Fibroblast of villous mesenchyme (primary cell): ENCODE measurements around the gene DEPDC7. TPM values are rescaled to one million over a fixed set of nuclear protein-coding genes. Genes with fewer than 3 reads are reported as not detected.
"Not testable (repeated sequence)": the region's sequence is repeated elsewhere in the genome, so short reads cannot be mapped to it uniquely, and the experiment has no call there.

Source experiments
- DNase-seq: peaks from one replicate; pipeline ENCODE4 v3.0.0-alpha.2; 2010; ENCODE audit warnings: low read depth
- H3K4me3 ChIP-seq: 2 replicates; pipeline ENCODE4 v1.5.1; 2011; ENCODE audit warnings: low read depth, mild to moderate bottlenecking, low read length
- CTCF ChIP-seq: IDR thresholded peaks from 2 replicates; pipeline ENCODE4 v1.5.1; 2012; ENCODE audit warnings: low read depth, mild to moderate bottlenecking, low read length; ENCODE audit not compliant: insufficient read depth
- total RNA-seq: library from RNA; depleted of rRNA; stranded (reverse); fragments of >200 nt; gene quantifications from 2 replicates; pipeline ENCODE4 v1.2.3, GENCODE V29; 2012

DEPDC7 gene
- total RNA-seq, result 7.7 and 11.7 TPM in 2 replicates

DNA sequence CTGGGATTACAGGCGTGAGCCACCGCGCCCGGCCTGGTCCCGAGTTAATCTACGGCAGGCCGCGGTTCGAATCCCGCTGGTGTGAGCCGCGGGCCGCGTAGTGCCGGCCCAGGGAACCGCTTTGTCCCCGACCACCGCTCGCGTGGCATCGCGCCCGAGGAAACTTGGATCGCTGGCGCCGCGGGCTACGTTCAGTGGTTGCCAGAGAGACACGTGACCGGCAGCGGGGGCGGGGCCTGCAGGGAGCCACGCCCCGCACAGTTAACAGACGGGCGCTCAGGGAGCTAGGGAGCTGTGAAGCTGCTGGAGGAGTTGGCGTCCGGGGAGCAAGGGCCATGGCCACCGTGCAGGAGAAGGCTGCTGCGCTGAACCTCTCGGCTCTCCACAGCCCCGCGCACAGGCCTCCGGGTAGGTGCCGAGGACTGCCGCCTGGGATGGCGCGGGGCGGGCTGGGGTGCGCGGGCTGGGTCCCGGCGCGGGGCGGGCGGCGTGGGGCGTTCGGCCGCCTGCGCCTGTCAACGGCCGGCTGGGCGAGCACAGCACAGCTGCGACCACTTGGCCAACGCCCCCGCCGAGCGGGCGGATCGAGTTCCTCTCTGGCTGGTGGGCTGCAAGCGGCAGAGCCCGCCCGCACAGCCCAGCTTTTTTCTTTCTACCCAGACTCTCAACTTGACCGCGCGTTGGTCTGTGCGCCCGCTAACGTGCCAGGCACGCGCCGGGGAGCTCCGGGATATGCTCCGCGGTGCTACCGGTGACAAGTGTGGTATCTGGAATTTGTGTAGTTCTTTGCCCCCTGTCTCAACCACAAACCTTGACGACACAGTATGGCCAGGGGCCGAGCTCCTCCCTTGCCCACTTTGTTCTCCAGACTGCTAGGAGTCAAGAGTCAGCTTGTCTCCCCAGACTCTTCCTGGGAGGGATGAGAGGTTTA, at the start of gene DEPDC7:
Gene DEPDC7 (plus strand): TSS at position 258 of the 931 bp plus-strand sequence. CDS start 78 bp downstream, at position 336.
- peak; percentile 86 for DNase-seq
- peak within 1 kb of the TSS; percentile 54 for H3K4me3 ChIP-seq
- no peak for TF ChIP-seq CTCF

DNA sequence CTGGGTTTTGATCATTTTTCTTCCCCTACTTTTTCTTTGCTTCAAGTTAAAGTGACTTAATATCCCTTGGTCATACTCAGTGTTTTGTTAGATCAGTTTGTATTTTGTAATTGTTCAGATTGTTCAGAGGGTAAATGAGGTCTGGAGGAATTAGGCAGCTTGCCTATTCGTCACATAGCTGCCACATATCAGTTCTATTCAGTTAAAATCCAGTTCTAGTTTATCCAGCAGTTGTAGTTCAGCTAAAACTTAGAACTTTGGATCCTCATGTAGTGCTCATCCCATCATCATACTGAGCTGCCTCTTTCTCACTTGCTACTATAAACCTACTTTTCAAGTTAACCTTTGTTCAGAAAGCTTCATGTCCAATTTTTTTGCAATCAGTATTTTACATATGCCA, 47.1 kb upstream of the DEPDC7 start:
- DNase-seq, result no peak
- TF ChIP-seq CTCF, result no peak
- no peak overlapping the region for H3K4me3 ChIP-seq

DNA sequence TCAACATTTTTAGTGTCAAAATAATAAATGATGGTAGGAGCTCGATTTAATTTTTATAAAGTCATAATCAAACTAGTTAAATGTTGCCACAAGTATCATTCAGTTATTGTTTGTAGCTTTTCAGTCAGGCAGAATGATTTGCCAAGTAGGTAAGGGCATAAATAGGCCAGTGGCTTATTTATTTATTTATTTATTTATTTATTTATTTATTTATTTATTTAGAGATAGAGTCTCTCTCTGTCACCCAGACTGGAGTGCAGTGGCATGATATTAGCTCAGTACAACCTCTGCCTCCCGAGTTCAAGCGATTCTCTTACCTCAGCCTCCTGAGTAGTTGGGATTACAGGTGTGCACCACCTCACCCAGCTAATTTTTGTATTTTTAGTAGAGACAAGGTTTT, 43.4 kb upstream of the DEPDC7 start:
- H3K4me3 ChIP-seq, DNase-seq: not testable (repeated sequence)

- TF ChIP-seq CTCF, result no peak
- no peak for DNase-seq
- H3K4me3 ChIP-seq, result no peak overlapping the region
Observed at GRCh38 chr11:32972781-32973180, 42.9 kb upstream of the DEPDC7 start.

DNA sequence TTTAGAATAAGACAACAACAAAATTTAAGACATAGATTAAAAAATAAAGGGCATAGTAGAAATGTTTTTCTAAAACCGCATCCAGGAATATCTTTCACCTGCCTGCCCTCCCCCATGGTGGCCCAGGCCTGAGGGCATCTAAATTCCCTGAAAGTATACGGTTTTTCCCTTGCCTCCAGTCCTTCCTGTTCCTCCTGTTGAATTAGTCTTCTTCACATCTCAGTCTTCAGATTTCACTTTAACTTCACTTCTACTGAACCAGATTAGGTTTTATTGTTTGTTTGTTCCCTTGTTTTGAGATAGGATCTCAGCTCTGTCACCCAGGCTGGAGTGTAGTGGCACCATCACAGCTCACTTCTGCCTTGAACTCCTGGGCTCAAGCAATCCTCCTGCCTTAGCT, 33.1 kb upstream of the DEPDC7 start:
- H3K4me3 ChIP-seq, result no peak overlapping the region
- DNase-seq, result no peak
- no peak for TF ChIP-seq CTCF

DNA sequence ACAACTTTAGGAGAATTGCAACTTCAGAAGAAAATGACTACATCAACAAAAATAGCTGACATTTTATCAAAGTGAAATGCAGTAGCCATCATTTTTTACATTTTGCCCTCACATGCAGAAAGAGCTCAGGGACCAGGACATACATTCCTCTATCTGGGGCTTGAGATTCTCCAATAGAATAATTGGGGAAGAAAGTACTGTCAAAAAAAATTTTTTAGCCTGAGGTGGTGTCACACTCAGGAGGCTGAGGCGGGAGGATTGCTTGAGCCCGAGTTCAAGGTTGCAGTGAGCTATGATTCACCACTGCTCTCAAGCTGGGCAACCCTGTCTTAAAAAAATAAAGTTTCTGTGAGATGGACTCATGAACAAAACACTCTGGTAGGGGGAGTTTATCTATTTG, 32.2 kb upstream of the DEPDC7 start:
- H3K4me3 ChIP-seq, result no peak overlapping the region
- no peak for TF ChIP-seq CTCF
- no peak for DNase-seq

- no peak overlapping the region for H3K4me3 ChIP-seq
- no peak for DNase-seq
- no peak for TF ChIP-seq CTCF
Observed at GRCh38 chr11:32985600-32985999, 30.1 kb upstream of the DEPDC7 start.
